H9 (cell line): ENCODE results near the gene CCDC57. TPM values are rescaled to one million over a fixed set of nuclear protein-coding genes. Genes with fewer than 3 reads are reported as not detected.

Experiments used
- DNase-seq: peaks from one replicate; pipeline ENCODE4 v3.0.0-alpha.2; 2017
- H2AFZ ChIP-seq: one replicate; pipeline ENCODE4 v1.6.1; 2013; ENCODE audit warnings: mild to moderate bottlenecking, low read length, control low read depth, moderate library complexity
- H2AK5ac ChIP-seq: 2 replicates; pipeline ENCODE4 v1.6.1; 2013; ENCODE audit warnings: low read length, control low read depth, mixed read lengths; ENCODE audit not compliant: insufficient read length
- H2BK120ac ChIP-seq: one replicate; pipeline ENCODE4 v1.6.1; 2013; ENCODE audit warnings: low read depth, mild to moderate bottlenecking, low read length, control low read depth, inconsistent platforms; ENCODE audit not compliant: poor library complexity, severe bottlenecking
- H2BK12ac ChIP-seq: 2 replicates; pipeline ENCODE4 v1.6.1; 2013; ENCODE audit warnings: low read length, control low read depth, mixed read lengths, low read depth; ENCODE audit not compliant: insufficient read length
- H2BK15ac ChIP-seq: 2 replicates; pipeline ENCODE4 v1.6.1; 2013; ENCODE audit warnings: low read depth, low read length, control low read depth
- H2BK20ac ChIP-seq: one replicate; pipeline ENCODE4 v1.6.1; 2013; ENCODE audit warnings: low read depth, mild to moderate bottlenecking, low read length, control low read depth, inconsistent platforms; ENCODE audit not compliant: poor library complexity, severe bottlenecking
- H2BK5ac ChIP-seq: 2 replicates; pipeline ENCODE4 v1.6.1; 2013; ENCODE audit warnings: low read length, control low read depth, mixed read lengths; ENCODE audit not compliant: insufficient read length
- H3K14ac ChIP-seq: 2 replicates; pipeline ENCODE4 v1.6.1; 2013; ENCODE audit warnings: low read length, control low read depth; ENCODE audit not compliant: insufficient read depth
- H3K18ac ChIP-seq: 2 replicates; pipeline ENCODE4 v1.6.1; 2013; ENCODE audit warnings: low read depth, mild to moderate bottlenecking, mixed read lengths, low read length, control low read depth; ENCODE audit not compliant: insufficient read length
- H3K23ac ChIP-seq: 2 replicates; pipeline ENCODE4 v1.6.1; 2013; ENCODE audit warnings: low read length, control low read depth, mixed read lengths, low read depth; ENCODE audit not compliant: insufficient read length
- H3K23me2 ChIP-seq: 2 replicates; pipeline ENCODE4 v1.6.1; 2013; ENCODE audit warnings: low read depth, mild to moderate bottlenecking, mixed read lengths, low read length, control low read depth; ENCODE audit not compliant: insufficient read length, poor library complexity, severe bottlenecking
- H3K27ac ChIP-seq: 2 replicates; pipeline ENCODE4 v1.5.1; 2013; ENCODE audit warnings: low read length, control low read depth, mixed read lengths, low read depth; ENCODE audit not compliant: insufficient read length
- H3K27me3 ChIP-seq: 2 replicates; pipeline ENCODE4 v1.6.1; 2013; ENCODE audit warnings: low read length, control low read depth, inconsistent platforms; ENCODE audit not compliant: insufficient read depth
- H3K4ac ChIP-seq: 2 replicates; pipeline ENCODE4 v1.6.1; 2013; ENCODE audit warnings: low read depth, mild to moderate bottlenecking, control low read depth, inconsistent platforms, low read length, moderate library complexity
- H3K4me1 ChIP-seq: 2 replicates; pipeline ENCODE4 v1.6.1; 2013; ENCODE audit warnings: low read length, control low read depth, inconsistent platforms; ENCODE audit not compliant: insufficient read depth
- H3K4me2 ChIP-seq: 2 replicates; pipeline ENCODE4 v1.6.1; 2013; ENCODE audit warnings: low read length, control low read depth, mixed read lengths; ENCODE audit not compliant: insufficient read length, insufficient read depth
- H3K56ac ChIP-seq: 2 replicates; pipeline ENCODE4 v1.6.1; 2013; ENCODE audit warnings: low read depth, mild to moderate bottlenecking, mixed read lengths, low read length, control low read depth; ENCODE audit not compliant: insufficient read length
- H3K79me1 ChIP-seq: 2 replicates; pipeline ENCODE4 v1.6.1; 2013; ENCODE audit warnings: low read depth, mild to moderate bottlenecking, moderate library complexity, low read length, control low read depth, inconsistent platforms; ENCODE audit not compliant: insufficient read depth, poor library complexity, severe bottlenecking
- H3K79me2 ChIP-seq: 2 replicates; pipeline ENCODE4 v1.6.1; 2013; ENCODE audit warnings: low read length, control low read depth, inconsistent platforms; ENCODE audit not compliant: insufficient read depth
- H3K9ac ChIP-seq: 2 replicates; pipeline ENCODE4 v1.6.1; 2013; ENCODE audit warnings: low read length, control low read depth, mixed read lengths; ENCODE audit not compliant: insufficient read length; ENCODE audit errors: extremely low read depth
- H3K9me3 ChIP-seq: one replicate; pipeline ENCODE4 v1.6.1; 2013; ENCODE audit warnings: low read depth, low read length, inconsistent platforms; ENCODE audit not compliant: control insufficient read depth
- H3T11ph ChIP-seq: one replicate; pipeline ENCODE4 v1.6.1; 2013; ENCODE audit warnings: mild to moderate bottlenecking, low read length, control low read depth, inconsistent platforms
- H4K20me1 ChIP-seq: one replicate; pipeline ENCODE4 v1.6.1; 2013; ENCODE audit not compliant: control insufficient read depth, insufficient read length, insufficient read depth
- H4K5ac ChIP-seq: 2 replicates; pipeline ENCODE4 v1.6.1; 2013; ENCODE audit warnings: low read depth, mild to moderate bottlenecking, mixed read lengths, low read length, control low read depth; ENCODE audit not compliant: insufficient read length
- H4K8ac ChIP-seq: replicated peaks from 2 replicates; pipeline ENCODE4 v1.6.1; 2013; ENCODE audit warnings: low read length, control low read depth, mixed read lengths, low read depth; ENCODE audit not compliant: insufficient read length
- H4K91ac ChIP-seq: 2 replicates; pipeline ENCODE4 v1.6.1; 2013; ENCODE audit warnings: low read depth, mild to moderate bottlenecking, moderate library complexity, mixed read lengths, low read length, control low read depth; ENCODE audit not compliant: insufficient read length
- H3K27ac Mint-ChIP-seq, 3 experiments: 2 replicates in 2 of 3; 3 replicates in 1 of 3; pipeline ENCODE4 v1.8.0; 2020 to 2021; ENCODE audit warnings: mixed read lengths in 3 of 3, mild to moderate bottlenecking in 1 of 3, moderate library complexity in 1 of 3
- H3K27me3 Mint-ChIP-seq: 2 replicates; pipeline ENCODE4 v1.8.0; 2021; ENCODE audit warnings: low read depth, mild to moderate bottlenecking, moderate library complexity, mixed read lengths
- H3K36me3 Mint-ChIP-seq, 3 experiments: 2 replicates in 2 of 3; 3 replicates in 1 of 3; pipeline ENCODE4 v1.8.0; 2020 to 2021; ENCODE audit warnings: low read depth in 3 of 3, mixed read lengths in 3 of 3; ENCODE audit not compliant: insufficient read depth in 1 of 3
- H3K4me1 Mint-ChIP-seq, 2 experiments: 2 replicates each; pipeline ENCODE4 v1.8.0; 2020; ENCODE audit warnings: mixed read lengths in 2 of 2
- H3K4me3 Mint-ChIP-seq, 2 experiments: 2 replicates in 1 of 2; 3 replicates in 1 of 2; pipeline ENCODE4 v1.8.0; 2020 to 2021; ENCODE audit warnings: mild to moderate bottlenecking in 2 of 2, mixed read lengths in 2 of 2, moderate library complexity in 1 of 2
- H3K9me3 Mint-ChIP-seq, 2 experiments: 2 replicates in 1 of 2; 3 replicates in 1 of 2; pipeline ENCODE4 v1.8.0; 2020; ENCODE audit warnings: mild to moderate bottlenecking in 2 of 2, mixed read lengths in 2 of 2, moderate library complexity in 1 of 2
- WGBS: extraction: QIAGEN DNeasy Blood & Tissue Kit; methylation state at CpG from one replicate; pipeline ENCODE4 v1.1.7; 2013; ENCODE audit warnings: missing lambda C conversion rate, low lambda C conversion rate, mixed read lengths; ENCODE audit not compliant: insufficient read length; ENCODE audit errors: extremely low coverage; 5-methylcytosine and 5-hydroxymethylcytosine counted together
- total RNA-seq: library from RNA; stranded (reverse); gene quantifications from 2 replicates; pipeline ENCODE4 v1.2.1, GENCODE V29; 2021
- TF ChIP-seq, protein P1 (sequence below): fragments of 200-600 bp; sonication (generic); conservative IDR thresholded peaks from 3 replicates; pipeline ENCODE4 v1.8.0; 2021; ENCODE audit warnings: antibody characterized with exemption, mild to moderate bottlenecking

The CCDC57 gene
- total RNA-seq, 1 experiment from 2014 or later, result 11.0 TPM

DNA sequence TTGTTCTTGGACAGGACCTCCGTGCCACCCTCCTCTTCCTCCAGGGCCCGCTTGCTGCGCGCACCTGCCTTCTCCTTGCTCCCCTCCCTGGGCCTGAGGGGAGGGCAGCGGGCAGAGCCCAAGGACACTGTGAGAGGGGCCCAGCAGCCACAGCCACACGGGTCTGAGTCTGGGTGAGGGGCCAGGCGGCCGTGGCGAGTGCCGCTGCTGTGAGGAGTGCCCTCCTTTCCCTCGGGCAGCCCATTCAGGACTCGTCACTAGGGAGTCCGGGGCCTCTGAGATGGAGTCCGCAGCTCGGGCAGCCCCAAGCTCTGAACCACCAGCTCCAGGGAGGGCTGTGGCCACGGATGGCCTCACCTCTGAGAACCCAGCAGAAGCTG, 152.7 kb downstream of the CCDC57 start:
- Mint-ChIP-seq H3K9me3 (no peaks in the 10 kb centered on the region), H3K27ac (no peak overlapping the region), H3K4me3 (no peak overlapping the region), H3K36me3 (peaks cover 4 to 38% (median 38%) of the 10 kb centered on the region in 3 experiments), H3K4me1 (no peaks in the 10 kb centered on the region), H3K27me3 (no peaks in the 10 kb centered on the region)
- Histone ChIP-seq H2AFZ (no peak overlapping the region), H3K4me1 (no peaks in the 10 kb centered on the region), H3K23ac (no peak overlapping the region), H4K8ac (no peak overlapping the region), H2BK20ac (no peak overlapping the region), H3K56ac (no peak overlapping the region), H3K18ac (no peak overlapping the region), H3K9me3 (no peaks in the 10 kb centered on the region), H3T11ph (no peak overlapping the region), H2BK12ac (no peak overlapping the region), H3K79me2 (no peaks in the 10 kb centered on the region), H3K9ac (no peak overlapping the region), H3K14ac (no peak overlapping the region), H3K4ac (no peak overlapping the region), H3K27ac (no peak overlapping the region), H4K5ac (no peak overlapping the region), H3K27me3 (no peaks in the 10 kb centered on the region), H4K20me1 (peaks cover 3% of the 10 kb centered on the region), H2BK5ac (no peak overlapping the region), H3K23me2 (peaks cover 6% of the 10 kb centered on the region), H2AK5ac (no peak overlapping the region), H2BK120ac (no peak overlapping the region), H2BK15ac (no peak overlapping the region), H3K4me2 (no peak overlapping the region), H4K91ac (no peak overlapping the region), H3K79me1 (no peaks in the 10 kb centered on the region)
- TF ChIP-seq, protein P1, sequence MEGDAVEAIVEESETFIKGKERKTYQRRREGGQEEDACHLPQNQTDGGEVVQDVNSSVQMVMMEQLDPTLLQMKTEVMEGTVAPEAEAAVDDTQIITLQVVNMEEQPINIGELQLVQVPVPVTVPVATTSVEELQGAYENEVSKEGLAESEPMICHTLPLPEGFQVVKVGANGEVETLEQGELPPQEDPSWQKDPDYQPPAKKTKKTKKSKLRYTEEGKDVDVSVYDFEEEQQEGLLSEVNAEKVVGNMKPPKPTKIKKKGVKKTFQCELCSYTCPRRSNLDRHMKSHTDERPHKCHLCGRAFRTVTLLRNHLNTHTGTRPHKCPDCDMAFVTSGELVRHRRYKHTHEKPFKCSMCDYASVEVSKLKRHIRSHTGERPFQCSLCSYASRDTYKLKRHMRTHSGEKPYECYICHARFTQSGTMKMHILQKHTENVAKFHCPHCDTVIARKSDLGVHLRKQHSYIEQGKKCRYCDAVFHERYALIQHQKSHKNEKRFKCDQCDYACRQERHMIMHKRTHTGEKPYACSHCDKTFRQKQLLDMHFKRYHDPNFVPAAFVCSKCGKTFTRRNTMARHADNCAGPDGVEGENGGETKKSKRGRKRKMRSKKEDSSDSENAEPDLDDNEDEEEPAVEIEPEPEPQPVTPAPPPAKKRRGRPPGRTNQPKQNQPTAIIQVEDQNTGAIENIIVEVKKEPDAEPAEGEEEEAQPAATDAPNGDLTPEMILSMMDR, result no peak
- no peak for DNase-seq
- no CpG with 5 or more reads among the region's 16 CpGs for WGBS
